ENCODE measurements around the gene TEKTIP1. TPM values are rescaled to one million over a fixed set of nuclear protein-coding genes. Genes with fewer than 3 reads are reported as not detected.
A peak's percentile ranks its signal among the peaks of the same experiment; 100 is the strongest.

Gene TEKTIP1
- total RNA-seq, 4 donors from 2014 or later = 2.5 to 5.2 TPM; not detected in 2

DNA sequence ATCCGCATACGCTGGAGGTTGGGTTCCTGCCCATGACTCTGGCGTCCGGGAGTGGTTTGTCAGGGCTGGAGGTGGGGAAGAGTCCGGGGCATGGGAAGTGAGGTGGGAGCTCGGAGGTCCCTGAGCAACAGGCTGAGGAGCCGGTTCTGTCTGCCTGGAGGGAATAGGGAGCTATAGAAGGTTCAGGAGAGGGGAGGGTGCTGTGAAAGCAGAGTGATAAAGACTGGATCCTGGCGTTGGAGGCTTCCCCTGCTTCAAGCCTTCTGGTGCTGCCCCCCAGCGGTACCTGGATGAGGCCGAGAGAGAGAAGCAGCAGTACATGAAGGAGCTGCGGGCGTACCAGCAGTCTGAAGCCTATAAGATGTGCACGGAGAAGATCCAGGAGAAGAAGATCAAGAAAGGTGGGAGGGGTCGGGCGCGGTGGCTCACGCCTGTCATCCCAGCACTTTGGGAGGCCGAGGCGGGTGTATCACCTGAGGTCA, 36.3 kb downstream of the TEKTIP1 start:
- no peak for DNase-seq
- no peaks in the 10 kb centered on the region for H3K27me3 ChIP-seq
- TF ChIP-seq POLR2A (IDR thresholded peaks at IDR 0.05) = no peak
- no peak for TF ChIP-seq CTCF (IDR thresholded peaks at IDR 0.05)
- no peak for TF ChIP-seq EP300 (IDR thresholded peaks at IDR 0.05; ENCODE audit: low read depth)
- TF ChIP-seq POLR2AphosphoS5 (IDR thresholded peaks at IDR 0.05) = no peak
- no peaks in the 10 kb centered on the region for H3K36me3 ChIP-seq
- intact Hi-C loops (cut with DNase I; ENCODE audit: low total_unique reads) = no loop called here
- H3K9me3 ChIP-seq = no peaks in the 10 kb centered on the region
- 86 to 92% methylated on average over 13 to 19 of the region's 19 CpGs for WGBS, 2 donors (ENCODE audit: low coverage in 1 of 2)
- peaks cover 14 to 64% (median 53%) of the 10 kb centered on the region in 4 donors for H3K4me1 ChIP-seq
- in situ Hi-C loops (cut with MboI; ENCODE audit: low pct_ligation_motif_present in 1 of 4, low pct_unique_long_range_greater_than_20kb in 1 of 4, low sequenced_read_pairs in 3 of 4) = no loop called here
- no peak overlapping the region for H3K4me3 ChIP-seq
- no peak overlapping the region for H3K27ac ChIP-seq

DNA sequence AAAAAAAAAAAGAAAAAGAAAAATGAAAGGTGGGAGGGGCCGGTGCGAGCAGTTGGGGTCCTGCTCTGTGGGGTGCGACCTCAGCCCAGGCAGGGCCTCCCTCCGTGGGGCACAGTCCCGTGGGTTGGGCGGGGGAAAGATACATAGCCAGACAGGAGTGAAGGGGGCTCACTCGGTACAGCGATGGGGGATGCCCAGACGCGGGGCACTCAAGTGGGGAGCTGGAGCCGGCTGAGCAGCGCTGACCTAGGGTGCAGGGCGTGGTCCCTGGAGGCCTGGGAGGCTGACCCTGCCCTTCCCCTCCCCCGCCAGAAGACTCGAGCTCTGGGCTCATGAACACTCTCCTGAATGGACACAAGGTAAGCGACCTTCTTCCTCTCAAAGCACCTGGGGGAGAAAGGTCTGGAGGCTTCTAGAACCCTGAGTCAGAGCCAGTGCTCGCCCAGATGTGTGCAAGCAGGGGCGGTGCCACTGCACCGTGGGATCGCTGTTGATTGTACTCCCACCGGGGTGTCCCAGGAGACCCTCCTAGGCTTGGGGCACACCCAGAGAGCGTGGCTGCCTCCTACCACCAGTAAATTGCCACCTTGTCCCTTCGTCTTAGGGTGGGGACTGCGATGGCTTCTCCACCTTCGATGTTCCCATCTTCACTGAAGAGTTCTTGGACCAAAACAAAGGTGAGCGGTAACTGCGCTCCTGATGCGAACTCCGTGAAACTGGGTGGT, 37.1 kb downstream of the TEKTIP1 start:
- 65 to 70% methylated on average over 4 to 29 of the region's 29 CpGs for WGBS, 2 donors (ENCODE audit: low coverage in 1 of 2)
- Histone ChIP-seq H3K4me3 (peak overlapping the region in 3 of 4 donors; percentile 17 to 36 (median 30)), H3K4me1 (peaks cover 14 to 63% (median 52%) of the 10 kb centered on the region in 4 donors), H3K27ac (peak overlapping the region; percentile 57 to 80 (median 70)), H3K36me3 (no peaks in the 10 kb centered on the region), H3K27me3 (no peaks in the 10 kb centered on the region), H3K9me3 (no peaks in the 10 kb centered on the region)
- in situ Hi-C loops (cut with MboI; ENCODE audit: low pct_ligation_motif_present in 1 of 4, low pct_unique_long_range_greater_than_20kb in 1 of 4, low sequenced_read_pairs in 3 of 4) (no loop called here), intact Hi-C loops (cut with DNase I; ENCODE audit: low total_unique reads) (loop anchor here (1.0 kb wide), 1 partner anchor 34 kb away; no protein-coding TSS in a partner anchor)
- DNase-seq = no peak
- no peak for TF ChIP-seq EP300 (IDR thresholded peaks at IDR 0.05; ENCODE audit: low read depth)
- no peak for TF ChIP-seq CTCF (IDR thresholded peaks at IDR 0.05)
- no peak for TF ChIP-seq POLR2A (IDR thresholded peaks at IDR 0.05)
- TF ChIP-seq POLR2AphosphoS5 (IDR thresholded peaks at IDR 0.05) = no peak

DNA sequence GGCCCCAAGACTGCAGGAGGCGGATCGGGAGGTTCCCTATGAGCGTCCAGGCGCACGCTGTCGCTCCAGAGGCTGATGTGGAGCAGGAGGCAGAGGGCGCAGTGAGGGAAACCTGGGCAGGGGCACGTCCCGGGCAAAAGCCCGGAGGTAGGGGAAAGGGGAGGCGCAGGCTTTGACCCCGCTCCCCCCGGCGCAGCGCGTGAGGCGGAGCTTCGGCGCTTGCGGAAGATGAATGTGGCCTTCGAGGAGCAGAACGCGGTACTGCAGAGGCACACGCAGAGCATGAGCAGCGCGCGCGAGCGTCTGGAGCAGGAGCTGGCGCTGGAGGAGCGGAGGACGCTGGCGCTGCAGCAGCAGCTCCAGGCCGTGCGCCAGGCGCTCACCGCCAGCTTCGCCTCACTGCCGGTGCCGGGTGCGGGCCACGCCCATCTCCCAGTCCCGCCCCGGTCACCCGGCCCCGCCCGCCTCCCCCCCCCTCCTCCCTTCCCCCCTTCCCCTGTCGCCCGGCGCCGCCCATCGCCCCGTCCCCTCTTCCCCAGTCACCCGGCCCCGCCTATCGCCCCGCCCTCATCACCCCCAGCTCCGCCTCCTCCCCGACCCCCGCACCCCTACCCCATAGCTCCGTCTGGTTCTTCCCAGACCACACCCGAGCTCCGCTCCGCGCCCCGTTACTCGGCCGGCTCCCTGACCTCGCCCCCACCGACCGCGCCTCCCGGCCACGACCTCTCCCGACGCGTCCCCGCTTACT, 37.9 kb downstream of the TEKTIP1 start:
- H3K36me3 ChIP-seq = no peaks in the 10 kb centered on the region
- no peaks in the 10 kb centered on the region for H3K27me3 ChIP-seq
- peaks cover 13 to 56% (median 46%) of the 10 kb centered on the region in 4 donors for H3K4me1 ChIP-seq
- H3K4me3 ChIP-seq = peak overlapping the region in 3 of 4 donors; percentile 17 to 36 (median 30)
- WGBS, 2 donors (ENCODE audit: low coverage in 1 of 2) = 42% methylated on average over 60 of the region's 78 CpGs; no CpG with 5 or more reads in 1 of the 2 donors
- no peaks in the 10 kb centered on the region for H3K9me3 ChIP-seq
- in situ Hi-C loops (cut with MboI; ENCODE audit: low pct_ligation_motif_present in 1 of 4, low pct_unique_long_range_greater_than_20kb in 1 of 4, low sequenced_read_pairs in 3 of 4) (no loop called here), intact Hi-C loops (cut with DNase I; ENCODE audit: low total_unique reads) (loop anchor here (1.0 kb wide), 1 partner anchor 33 kb away; no protein-coding TSS in a partner anchor)
- no peak for TF ChIP-seq EP300 (IDR thresholded peaks at IDR 0.05; ENCODE audit: low read depth)
- TF ChIP-seq POLR2A (IDR thresholded peaks at IDR 0.05) = no peak
- TF ChIP-seq CTCF (IDR thresholded peaks at IDR 0.05) = no peak
- TF ChIP-seq POLR2AphosphoS5 (IDR thresholded peaks at IDR 0.05) = no peak
- peak; percentile 64 for DNase-seq
- peak overlapping the region; percentile 57 to 80 (median 70) for H3K27ac ChIP-seq
